ENCODE measurements around the gene LTB4R2. TPM values are rescaled to one million over a fixed set of nuclear protein-coding genes. Genes with fewer than 3 reads are reported as not detected.

Gene LTB4R2
- total RNA-seq, 1 experiment from 2014 or later = 12.9 TPM

DNA sequence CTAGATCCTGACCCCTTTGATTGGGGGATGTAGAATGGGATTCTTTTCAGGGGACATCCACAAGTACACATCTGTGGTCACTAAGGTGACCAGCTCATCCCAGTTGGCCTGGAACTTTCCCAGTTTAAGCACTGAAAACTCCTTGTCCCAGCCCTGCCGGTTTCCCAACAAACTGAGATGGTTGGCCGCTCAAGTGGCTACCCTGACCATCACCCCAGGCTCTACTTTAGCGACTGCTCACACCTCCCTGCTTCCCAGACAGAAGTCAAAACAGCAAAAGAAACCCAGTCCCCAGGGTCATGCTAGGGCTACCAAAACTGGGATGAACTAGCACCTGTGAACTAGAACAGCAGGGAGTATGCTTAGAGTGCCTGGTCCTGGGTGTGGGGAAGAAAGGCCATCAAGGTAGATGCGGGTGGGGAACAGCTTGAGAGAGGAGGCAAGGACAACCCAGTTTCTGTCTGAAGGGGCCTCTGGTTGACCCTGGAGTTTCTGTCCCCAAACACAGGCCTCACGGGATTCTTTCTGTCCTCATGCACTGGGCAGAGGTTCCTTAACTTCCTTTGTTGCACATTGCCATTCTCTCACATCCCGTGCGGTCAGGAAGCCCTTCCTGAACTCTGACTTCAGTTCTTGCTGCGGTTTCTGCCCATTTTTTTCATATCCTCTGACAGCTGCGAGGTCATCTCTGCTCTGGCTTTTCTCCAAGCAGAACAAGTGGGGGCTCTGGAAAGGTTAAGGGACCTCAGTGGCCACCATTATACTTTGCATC lies 3.0 kb downstream of the LTB4R2 start:
- ChIA-PET CTCF (interaction anchor here (4.2 kb wide), 1 partner anchor 119 kb away, joined by 18 read pairs; no protein-coding TSS in a partner anchor), POLR2A (no interaction called here)
- TF ChIP-seq ETV6 (CRISPR knock-in tag; IDR thresholded peaks at IDR 0.05) = no peak
- TF ChIP-seq ATF1 (CRISPR knock-in tag; IDR thresholded peaks at IDR 0.05) = no peak
- no peak for TF ChIP-seq NR2C2 (CRISPR knock-in tag; IDR thresholded peaks at IDR 0.05)
- no peak for TF ChIP-seq GABPB1 (CRISPR knock-in tag; IDR thresholded peaks at IDR 0.05)
- TF ChIP-seq, protein P1, sequence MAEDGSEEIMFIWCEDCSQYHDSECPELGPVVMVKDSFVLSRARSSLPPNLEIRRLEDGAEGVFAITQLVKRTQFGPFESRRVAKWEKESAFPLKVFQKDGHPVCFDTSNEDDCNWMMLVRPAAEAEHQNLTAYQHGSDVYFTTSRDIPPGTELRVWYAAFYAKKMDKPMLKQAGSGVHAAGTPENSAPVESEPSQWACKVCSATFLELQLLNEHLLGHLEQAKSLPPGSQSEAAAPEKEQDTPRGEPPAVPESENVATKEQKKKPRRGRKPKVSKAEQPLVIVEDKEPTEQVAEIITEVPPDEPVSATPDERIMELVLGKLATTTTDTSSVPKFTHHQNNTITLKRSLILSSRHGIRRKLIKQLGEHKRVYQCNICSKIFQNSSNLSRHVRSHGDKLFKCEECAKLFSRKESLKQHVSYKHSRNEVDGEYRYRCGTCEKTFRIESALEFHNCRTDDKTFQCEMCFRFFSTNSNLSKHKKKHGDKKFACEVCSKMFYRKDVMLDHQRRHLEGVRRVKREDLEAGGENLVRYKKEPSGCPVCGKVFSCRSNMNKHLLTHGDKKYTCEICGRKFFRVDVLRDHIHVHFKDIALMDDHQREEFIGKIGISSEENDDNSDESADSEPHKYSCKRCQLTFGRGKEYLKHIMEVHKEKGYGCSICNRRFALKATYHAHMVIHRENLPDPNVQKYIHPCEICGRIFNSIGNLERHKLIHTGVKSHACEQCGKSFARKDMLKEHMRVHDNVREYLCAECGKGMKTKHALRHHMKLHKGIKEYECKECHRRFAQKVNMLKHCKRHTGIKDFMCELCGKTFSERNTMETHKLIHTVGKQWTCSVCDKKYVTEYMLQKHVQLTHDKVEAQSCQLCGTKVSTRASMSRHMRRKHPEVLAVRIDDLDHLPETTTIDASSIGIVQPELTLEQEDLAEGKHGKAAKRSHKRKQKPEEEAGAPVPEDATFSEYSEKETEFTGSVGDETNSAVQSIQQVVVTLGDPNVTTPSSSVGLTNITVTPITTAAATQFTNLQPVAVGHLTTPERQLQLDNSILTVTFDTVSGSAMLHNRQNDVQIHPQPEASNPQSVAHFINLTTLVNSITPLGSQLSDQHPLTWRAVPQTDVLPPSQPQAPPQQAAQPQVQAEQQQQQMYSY (CRISPR knock-in tag; IDR thresholded peaks at IDR 0.05) = no peak
- no peak for TF ChIP-seq IRF2 (CRISPR knock-in tag; IDR thresholded peaks at IDR 0.05; ENCODE audit: borderline replicate concordance, low read depth)
- no peak for TF ChIP-seq CDX4 (CRISPR knock-in tag; IDR thresholded peaks at IDR 0.05; ENCODE audit: borderline replicate concordance)
- TF ChIP-seq, protein P2, sequence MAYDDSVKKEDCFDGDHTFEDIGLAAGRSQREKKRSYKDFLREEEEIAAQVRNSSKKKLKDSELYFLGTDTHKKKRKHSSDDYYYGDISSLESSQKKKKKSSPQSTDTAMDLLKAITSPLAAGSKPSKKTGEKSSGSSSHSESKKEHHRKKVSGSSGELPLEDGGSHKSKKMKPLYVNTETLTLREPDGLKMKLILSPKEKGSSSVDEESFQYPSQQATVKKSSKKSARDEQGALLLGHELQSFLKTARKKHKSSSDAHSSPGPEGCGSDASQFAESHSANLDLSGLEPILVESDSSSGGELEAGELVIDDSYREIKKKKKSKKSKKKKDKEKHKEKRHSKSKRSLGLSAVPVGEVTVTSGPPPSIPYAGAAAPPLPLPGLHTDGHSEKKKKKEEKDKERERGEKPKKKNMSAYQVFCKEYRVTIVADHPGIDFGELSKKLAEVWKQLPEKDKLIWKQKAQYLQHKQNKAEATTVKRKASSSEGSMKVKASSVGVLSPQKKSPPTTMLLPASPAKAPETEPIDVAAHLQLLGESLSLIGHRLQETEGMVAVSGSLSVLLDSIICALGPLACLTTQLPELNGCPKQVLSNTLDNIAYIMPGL (CRISPR knock-in tag; IDR thresholded peaks at IDR 0.05) = no peak
- TF ChIP-seq SOX15 (CRISPR knock-in tag; IDR thresholded peaks at IDR 0.05) = no peak
- TF ChIP-seq NFATC4 (CRISPR knock-in tag; IDR thresholded peaks at IDR 0.05) = no peak
- TF ChIP-seq ZSCAN18 (CRISPR knock-in tag; IDR thresholded peaks at IDR 0.05) = no peak
- TF ChIP-seq IRF1 (CRISPR knock-in tag; IDR thresholded peaks at IDR 0.05) = no peak
- TF ChIP-seq NFYB (CRISPR knock-in tag; conservative IDR thresholded peaks at IDR 0.05; ENCODE audit: low read depth) = no peak
- TF ChIP-seq, protein P3, sequence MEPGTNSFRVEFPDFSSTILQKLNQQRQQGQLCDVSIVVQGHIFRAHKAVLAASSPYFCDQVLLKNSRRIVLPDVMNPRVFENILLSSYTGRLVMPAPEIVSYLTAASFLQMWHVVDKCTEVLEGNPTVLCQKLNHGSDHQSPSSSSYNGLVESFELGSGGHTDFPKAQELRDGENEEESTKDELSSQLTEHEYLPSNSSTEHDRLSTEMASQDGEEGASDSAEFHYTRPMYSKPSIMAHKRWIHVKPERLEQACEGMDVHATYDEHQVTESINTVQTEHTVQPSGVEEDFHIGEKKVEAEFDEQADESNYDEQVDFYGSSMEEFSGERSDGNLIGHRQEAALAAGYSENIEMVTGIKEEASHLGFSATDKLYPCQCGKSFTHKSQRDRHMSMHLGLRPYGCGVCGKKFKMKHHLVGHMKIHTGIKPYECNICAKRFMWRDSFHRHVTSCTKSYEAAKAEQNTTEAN (CRISPR knock-in tag; IDR thresholded peaks at IDR 0.05) = no peak
- TF ChIP-seq NR3C1 (CRISPR knock-in tag; conservative IDR thresholded peaks at IDR 0.05; ENCODE audit: low read depth) = no peak
- no peak for TF ChIP-seq OVOL2 (CRISPR knock-in tag; IDR thresholded peaks at IDR 0.05; ENCODE audit: borderline replicate concordance)
- no peak for TF ChIP-seq SP1 (CRISPR knock-in tag; conservative IDR thresholded peaks at IDR 0.05)
- H3K27ac Mint-ChIP-seq = no peak overlapping the region
- peaks cover 60% of the 10 kb centered on the region for H3K27me3 Mint-ChIP-seq (ENCODE audit: low read depth)
- peaks cover 5% of the 10 kb centered on the region for H3K36me3 Mint-ChIP-seq
- DNase-seq (ENCODE audit: low spot score) = no peak
- ATAC-seq = no peak
- peaks cover 12% of the 10 kb centered on the region for H3K4me1 Mint-ChIP-seq
- no peaks in the 10 kb centered on the region for H3K9me3 Mint-ChIP-seq
- H3K4me3 Mint-ChIP-seq = no peak overlapping the region

Measured in WTC11 (cell line).